HG03565 (cell line): ENCODE results near the gene BUB1B.
A peak's percentile ranks its signal among the peaks of the same experiment; 100 is the strongest.
"Not testable (repeated sequence)": the region's sequence is repeated elsewhere in the genome, so short reads cannot be mapped to it uniquely, and the experiment has no call there.

ENCODE experiments used
- ATAC-seq: cut with Tn5 transposase; IDR thresholded peaks from one replicate; pipeline ENCODE4 v1.9.1; 2021; ENCODE audit warnings: mild to moderate bottlenecking, moderate library complexity; ENCODE audit not compliant: unreplicated experiment

Gene BUB1B, protein sequence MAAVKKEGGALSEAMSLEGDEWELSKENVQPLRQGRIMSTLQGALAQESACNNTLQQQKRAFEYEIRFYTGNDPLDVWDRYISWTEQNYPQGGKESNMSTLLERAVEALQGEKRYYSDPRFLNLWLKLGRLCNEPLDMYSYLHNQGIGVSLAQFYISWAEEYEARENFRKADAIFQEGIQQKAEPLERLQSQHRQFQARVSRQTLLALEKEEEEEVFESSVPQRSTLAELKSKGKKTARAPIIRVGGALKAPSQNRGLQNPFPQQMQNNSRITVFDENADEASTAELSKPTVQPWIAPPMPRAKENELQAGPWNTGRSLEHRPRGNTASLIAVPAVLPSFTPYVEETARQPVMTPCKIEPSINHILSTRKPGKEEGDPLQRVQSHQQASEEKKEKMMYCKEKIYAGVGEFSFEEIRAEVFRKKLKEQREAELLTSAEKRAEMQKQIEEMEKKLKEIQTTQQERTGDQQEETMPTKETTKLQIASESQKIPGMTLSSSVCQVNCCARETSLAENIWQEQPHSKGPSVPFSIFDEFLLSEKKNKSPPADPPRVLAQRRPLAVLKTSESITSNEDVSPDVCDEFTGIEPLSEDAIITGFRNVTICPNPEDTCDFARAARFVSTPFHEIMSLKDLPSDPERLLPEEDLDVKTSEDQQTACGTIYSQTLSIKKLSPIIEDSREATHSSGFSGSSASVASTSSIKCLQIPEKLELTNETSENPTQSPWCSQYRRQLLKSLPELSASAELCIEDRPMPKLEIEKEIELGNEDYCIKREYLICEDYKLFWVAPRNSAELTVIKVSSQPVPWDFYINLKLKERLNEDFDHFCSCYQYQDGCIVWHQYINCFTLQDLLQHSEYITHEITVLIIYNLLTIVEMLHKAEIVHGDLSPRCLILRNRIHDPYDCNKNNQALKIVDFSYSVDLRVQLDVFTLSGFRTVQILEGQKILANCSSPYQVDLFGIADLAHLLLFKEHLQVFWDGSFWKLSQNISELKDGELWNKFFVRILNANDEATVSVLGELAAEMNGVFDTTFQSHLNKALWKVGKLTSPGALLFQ

DNA sequence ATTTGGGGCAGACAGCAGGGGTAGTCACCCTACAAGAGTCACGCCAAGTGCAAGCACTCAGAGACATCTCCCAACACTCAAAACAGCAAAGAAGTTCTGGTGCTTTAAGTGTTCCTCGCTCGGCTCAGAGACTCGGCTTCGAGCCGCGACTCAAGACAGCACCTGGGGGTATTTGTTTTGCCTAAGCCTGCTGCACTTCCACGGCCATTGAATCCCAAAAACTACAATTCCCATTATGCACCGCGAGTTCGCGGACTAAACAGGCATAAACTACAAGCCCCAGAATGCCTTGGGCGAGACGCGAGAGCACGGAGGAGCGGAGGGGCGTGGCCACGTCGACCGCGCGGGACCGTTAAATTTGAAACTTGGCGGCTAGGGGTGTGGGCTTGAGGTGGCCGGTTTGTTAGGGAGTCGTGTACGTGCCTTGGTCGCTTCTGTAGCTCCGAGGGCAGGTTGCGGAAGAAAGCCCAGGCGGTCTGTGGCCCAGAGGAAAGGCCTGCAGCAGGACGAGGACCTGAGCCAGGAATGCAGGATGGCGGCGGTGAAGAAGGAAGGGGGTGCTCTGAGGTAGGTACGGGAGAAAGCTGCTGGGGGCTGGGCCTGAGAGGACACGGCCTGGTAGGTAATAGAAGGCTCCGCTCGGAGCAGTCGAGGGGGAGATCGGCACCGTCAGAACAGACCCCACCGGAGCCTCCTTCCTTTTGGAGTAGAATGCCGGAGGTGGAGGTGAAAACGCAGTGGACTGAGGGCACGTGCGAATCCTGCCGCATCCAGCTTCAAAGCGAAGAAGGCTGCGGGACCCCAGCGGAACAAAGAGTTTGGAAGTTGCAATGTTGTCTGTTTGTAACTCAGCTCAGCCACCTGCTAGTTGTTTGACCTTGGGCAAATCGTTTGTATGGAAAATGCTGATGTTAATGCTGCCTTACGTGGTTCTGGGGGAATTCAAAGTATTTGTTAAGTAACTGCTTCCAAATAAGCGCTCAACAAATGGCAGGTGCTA is at the start of gene BUB1B:
BUB1B (plus strand) TSS at position 381 of the 1,000 bp plus-strand sequence; CDS start at position 533, 152 bp downstream.
- peak; percentile 69 for ATAC-seq

DNA sequence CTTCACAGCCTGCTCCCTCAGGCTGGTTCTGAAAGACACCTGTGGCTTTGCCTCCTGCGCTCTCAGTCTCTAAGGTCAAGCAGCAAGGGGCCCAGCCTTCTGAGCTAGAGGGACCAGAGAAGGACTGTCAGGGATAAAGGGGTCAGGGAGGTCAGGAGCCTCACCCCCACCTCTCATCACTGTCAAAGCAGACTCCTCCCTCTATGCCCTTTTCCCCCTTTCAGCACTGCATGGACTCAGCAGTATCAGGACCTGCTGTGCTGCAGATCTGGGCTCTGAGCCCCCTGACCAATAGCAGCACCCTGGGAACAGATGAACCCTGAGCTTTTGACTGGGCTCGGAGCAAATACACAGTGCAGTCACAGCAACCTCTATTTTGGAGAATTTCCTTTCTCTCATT is 49.0 kb upstream of the BUB1B start:
- ATAC-seq, result no peak

GRCh38 chr15:40112789-40113188 is 48.1 kb upstream of the BUB1B start:
- no peak for ATAC-seq

GRCh38 chr15:40114218-40114617 is 46.7 kb upstream of the BUB1B start:
- ATAC-seq, result no peak

DNA sequence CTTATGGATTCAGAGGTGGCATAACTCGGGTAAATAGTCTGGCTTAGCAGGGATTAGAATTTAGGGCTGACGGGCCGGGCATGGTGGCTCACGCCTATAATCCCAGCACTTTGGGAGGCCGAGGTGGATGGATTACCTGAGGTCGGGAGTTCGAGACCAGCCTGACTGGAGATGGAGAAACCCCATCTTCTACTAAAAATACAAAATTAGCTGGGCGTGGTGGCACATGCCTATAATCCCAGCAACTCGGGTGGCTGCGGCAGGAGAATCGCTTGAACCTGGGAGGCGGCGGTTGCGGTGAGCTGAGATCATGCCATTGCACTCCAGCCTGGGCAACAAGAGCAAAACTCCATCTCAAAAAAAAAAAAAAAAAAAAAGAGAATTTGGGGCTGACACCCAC is 45.8 kb upstream of the BUB1B start:
- not testable (repeated sequence) for ATAC-seq

DNA sequence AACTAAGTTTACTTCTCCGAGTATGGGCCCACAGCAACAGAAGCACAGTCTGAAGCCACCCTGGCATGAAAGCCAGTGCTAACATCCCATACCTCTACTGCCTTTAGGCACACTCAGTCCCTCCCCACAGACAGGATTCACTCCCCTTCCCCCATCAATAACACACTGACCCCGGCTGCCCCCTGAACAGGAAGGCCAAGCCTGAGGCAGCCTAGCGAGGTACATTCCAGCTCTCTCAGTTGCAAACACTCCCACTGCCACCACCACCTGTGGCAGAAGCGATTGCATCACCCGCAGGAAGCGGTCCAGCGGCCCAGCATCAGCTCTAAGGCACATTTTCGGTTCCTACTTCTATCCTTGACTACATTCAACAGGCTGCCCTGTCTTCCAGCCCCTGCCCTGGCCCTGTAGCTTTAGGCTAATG is 45.2 kb upstream of the BUB1B start:
- peak; percentile 94 for ATAC-seq

DNA sequence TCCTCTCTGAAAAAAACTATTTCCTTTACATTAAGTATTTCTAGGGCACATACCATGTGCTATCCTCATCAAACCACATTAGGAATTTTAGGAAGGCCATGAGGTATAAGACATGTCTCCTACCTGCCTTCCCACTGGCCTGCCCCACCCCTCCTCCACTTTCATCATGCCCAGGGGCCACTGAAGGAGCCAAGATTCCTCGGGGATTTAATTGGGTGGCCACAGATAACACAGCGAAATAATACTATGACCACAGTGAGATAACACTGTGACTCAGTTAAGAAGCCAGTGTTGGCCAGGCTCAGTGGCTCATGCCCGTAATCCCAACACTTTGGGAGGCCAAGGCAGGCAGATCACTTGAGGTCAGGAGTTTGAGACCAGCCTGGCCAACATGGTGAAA is 42.4 kb upstream of the BUB1B start:
- no peak for ATAC-seq

- no peak for ATAC-seq
These were observed 38.8 kb upstream of the BUB1B start for GRCh38 chr15:40121911-40122638.

GRCh38 chr15:40122989-40123388 is 37.9 kb upstream of the BUB1B start:
- not testable (repeated sequence) for ATAC-seq

DNA sequence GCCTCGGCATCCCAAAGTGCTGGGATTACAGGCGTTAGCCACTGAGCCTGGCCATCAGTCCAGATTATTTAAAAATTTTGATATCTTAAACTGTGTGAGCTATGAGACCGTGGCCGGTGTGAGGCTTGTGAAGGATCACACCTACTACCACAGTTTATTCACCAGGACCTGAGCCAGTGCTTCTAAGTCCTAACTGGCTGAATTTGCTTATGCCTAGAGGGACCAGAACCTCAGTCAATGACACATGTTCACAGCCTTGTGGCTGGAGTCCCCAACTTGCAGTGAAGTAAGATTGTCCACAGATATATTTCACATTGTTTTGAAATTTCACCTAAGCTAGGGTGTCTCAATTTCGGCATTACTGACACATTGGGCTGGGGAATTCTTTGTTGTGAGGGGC is 37.0 kb upstream of the BUB1B start:
- not testable (repeated sequence) for ATAC-seq

GRCh38 chr15:40124333-40124732 is 36.5 kb upstream of the BUB1B start:
- not testable (repeated sequence) for ATAC-seq

DNA sequence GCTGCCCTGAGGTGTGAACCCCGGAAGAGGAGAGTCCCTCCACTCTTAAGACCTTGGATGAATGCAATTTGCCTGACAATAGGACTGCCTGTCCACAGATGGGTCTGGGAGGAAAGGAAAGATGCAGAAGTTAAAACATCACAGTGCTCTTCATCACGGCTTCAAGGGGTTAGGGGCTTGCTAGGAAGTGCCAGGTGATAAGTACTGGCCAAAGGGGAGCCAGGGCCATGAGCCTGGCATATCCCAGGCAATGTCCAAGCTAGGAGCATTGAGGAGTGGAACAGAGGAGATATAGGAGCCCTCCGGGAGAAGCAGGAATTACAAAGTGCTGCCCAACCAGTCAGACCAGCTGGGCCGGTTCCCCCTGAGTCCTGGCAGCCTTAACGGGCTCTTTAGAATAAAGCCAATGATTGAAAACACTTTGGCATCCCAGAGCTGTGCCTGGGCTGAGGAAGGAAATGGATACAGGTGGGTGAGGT is 36.0 kb upstream of the BUB1B start:
- ATAC-seq, result not testable (repeated sequence)

GRCh38 chr15:40125950-40126349 is 34.9 kb upstream of the BUB1B start:
- no peak for ATAC-seq

DNA sequence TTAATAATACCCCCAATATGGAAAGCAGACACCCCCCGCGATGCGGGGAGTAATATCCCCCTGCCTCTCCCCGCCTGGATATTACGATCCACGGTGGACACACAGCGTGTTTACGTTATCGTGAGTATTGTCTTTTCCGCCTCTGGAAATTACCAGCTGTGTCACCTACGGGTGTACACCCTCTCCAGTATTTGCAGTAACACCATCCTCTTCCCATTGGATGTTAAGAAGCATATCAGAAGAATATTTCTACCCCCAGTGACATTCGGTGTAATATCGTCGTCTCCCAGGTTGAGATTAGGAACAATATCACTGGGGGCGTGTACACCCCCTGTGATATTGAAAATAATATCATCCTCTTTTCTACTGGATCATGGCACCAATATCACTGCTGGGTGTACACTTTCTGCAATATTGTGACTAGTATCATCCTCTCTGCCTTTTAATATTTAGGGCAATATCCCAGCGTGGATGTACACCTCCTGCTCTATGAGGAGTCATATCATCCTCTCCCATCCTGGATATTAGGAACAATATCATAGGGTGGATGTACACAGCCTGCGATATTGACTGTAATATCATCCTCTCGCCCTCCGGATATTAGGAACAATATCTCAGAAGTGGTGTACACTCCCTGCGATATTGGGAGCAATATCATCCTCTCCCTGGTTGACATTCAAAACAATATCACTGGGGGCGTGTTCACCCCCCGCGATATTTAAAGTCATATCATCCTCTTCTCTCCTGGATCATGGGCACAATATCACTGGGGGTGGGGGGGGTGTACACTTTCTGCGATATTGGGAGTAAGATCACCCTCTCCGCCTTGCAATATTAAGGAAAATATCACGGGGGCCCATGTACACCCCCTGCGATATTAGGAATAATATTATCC is 31.9 kb upstream of the BUB1B start:
- ATAC-seq, result no peak

DNA sequence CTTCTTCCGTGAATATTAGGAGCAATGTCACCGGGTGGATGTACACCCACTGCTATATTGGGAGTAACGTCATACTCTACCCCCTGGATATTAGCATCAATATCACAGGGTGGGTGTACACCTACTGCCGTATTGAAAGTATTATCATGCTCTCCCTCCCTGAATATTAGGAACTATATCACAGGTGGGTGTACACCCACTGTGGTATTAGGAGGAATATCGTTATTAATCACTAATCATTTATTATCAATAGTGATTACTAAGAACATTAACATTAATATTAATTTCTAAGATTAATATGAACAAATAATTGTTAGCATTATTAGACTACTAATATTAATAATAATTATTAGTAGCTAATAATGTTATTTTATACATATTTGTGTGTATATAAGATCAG is 30.8 kb upstream of the BUB1B start:
- ATAC-seq, result no peak

DNA sequence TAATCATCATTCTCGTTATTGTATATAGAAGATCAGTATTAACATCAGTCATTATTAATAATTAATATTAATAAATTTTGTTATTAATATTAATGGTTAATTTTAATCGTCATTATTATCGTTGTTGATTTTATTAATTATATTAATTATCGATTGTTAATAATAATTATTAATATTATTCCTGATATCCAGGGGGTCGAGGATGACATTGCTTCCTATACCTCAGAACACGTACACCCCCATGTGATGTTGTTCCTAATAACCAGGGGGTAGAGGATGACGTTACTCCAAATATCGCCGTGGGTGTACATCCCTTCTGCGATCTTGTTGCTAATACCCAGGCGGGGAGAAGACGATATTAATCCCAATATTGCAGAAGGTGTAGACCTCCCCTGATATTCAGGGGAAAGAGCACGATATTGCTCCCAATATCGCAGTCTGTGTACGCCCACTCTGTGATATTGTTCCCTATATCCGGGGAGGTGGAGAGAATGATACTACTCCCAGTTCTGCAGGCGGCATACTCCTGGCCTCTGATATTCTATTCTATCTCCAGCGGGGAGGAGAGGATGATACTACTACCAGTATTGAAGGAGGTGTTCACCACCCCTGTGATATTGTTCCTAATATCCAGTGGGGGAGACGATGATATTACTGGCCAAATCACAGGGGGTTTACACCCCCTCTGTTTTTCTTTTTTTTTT is 29.9 kb upstream of the BUB1B start:
- no peak for ATAC-seq

- no peak for ATAC-seq
These were observed 27.3 kb upstream of the BUB1B start for GRCh38 chr15:40133544-40133943.

DNA sequence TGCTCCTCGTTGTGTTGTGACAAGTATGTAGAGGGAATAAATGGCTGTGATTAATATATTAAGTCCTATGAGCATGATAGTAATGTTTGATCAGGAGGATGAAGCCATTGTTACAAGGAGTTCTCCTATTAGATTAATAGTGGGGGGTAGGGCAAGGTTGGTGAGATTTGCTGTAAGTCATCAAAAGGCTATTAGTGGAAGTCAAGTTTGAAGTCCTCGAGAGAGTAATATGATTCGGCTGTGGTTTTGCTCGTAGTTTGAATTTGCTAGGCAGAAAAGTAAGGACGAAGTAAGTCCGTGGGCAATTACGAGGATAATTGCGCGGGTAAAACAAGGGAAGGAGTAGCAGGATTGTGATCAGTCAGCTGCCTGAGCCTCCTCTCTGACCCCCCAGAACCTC is 26.0 kb upstream of the BUB1B start:
- ATAC-seq, result no peak
